ENCODE results near the gene PTDSS2.
"Not testable (repeated sequence)": the region's sequence is repeated elsewhere in the genome, so short reads cannot be mapped to it uniquely, and the experiment has no call there.

Gene PTDSS2

DNA sequence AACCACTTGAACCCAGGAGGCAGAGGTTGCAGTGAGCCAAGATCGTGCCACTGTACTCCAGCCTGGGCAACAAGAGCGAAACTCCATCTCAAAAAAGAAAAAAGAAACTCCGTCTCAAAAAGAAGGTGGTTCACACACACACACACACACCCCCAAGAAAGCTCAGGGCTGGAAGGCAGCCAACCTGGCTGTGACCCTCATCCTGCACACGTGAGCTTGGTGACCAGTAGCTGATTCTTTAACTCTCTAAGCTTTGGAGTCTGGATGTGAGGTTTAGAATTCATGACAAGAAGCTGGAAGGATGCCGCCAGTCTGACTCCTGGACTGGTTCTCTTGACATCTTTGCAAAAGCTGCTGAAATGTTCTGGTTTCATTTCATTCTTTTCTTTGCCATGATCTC is 58.9 kb downstream of the PTDSS2 start:
- DNase-seq, result no peak

DNA sequence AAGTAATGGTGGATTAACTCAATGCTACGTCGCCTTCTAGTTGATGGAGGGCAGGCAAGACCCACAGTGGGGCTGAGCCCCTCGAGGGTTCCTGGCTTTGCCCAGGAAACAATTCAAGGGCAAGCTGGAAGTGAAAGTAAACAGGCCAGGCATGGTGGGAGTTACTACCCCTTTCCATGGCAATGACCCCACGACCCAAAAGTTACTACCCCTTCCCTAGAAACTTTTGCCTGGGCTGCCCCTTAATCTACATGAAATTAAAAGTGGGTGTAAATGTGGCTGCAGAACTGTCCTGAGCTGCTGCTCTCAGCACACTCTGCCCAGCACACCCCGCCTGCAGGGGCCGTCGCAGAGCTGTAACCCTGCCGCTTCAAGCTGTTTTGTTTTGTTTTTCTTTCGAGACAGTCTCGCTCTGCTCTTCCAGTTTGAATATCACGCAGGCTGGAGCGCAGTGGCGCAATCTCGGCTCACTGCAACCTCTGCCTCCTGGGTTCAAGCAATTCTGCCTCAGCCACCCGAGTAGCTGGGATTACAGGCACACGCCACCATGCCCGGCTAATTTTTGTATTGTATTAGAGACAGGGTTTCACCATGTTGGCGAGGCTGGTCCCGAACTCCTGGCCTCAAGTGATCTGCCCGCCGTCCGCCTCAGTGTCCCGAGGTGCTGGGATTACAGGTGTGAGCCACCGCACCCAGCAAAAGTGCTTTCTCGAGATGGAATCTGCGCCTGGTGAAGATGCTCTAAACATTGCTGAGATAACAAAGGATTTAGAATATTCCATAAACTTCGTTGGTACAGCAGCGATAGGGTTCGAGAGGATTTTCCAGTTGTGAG is 62.9 kb downstream of the PTDSS2 start:
- DNase-seq, result no peak

DNA sequence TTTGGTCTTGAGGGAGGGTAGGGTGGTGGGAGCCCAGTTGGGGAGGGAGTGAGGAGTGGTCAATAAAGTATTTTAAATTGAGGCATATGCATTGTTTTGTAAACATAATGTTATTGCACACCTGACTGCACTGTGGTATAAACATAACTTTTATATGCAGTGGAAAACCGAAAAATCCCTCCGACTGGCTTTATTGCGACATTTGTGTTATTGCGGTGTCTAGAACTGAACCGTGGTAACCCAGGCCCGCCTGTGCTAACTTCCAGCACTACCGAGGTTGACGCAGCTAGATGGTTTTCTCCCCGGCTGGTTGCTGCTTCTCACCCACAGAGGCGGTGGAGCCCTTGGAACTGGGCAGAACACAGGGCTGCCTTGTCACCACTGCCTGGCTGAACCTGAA is 64.5 kb downstream of the PTDSS2 start:
- DNase-seq, result no peak

GRCh38 chr11:515131-515530 is 65.1 kb downstream of the PTDSS2 start:
- no peak for DNase-seq

- DNase-seq, result no peak
Measured at GRCh38 chr11:516400-516799, 66.3 kb downstream of the PTDSS2 start.

DNA sequence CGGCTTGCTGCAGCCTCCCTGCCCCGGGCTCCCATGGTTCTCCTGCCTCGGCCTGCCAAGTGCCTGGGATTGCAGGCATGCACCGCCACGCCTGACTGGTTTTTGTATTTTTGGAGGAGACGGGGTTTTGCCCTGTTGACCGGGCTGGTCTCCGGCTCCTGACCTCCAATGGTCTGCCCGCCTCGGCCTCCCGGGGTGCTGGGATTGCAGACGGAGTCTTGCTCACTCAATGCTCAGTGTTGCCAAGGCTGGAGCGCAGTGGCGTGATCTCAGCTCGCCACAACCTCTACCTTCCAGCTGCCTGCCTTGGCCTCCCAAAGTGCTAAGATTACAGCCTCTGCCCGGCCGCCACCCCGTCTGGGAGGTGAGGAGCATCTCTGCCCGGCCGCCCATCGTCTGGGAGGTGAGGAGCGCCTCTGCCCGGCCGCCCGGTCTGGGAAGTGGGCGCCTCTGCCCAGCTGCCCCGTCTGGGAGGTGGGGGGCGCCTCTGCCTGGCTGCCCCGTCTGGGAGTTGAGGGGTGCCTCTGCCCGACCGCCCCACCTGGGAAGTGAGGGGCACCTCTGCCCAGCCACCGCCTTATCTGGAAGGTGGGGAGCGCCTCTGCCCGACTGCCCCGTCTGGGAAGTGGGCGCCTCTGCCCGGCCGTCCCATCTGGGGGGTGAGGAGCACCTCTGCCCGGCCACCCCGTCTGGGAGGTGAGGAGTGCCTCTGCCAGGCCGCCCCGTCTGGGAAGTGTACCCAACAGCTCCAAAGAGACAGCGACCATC is 67.0 kb downstream of the PTDSS2 start:
- not testable (repeated sequence) for DNase-seq

- no peak for DNase-seq
Measured at GRCh38 chr11:518463-519202, 68.6 kb downstream of the PTDSS2 start.

GRCh38 chr11:520428-521176 is 70.5 kb downstream of the PTDSS2 start:
- DNase-seq, result no peak

DNA sequence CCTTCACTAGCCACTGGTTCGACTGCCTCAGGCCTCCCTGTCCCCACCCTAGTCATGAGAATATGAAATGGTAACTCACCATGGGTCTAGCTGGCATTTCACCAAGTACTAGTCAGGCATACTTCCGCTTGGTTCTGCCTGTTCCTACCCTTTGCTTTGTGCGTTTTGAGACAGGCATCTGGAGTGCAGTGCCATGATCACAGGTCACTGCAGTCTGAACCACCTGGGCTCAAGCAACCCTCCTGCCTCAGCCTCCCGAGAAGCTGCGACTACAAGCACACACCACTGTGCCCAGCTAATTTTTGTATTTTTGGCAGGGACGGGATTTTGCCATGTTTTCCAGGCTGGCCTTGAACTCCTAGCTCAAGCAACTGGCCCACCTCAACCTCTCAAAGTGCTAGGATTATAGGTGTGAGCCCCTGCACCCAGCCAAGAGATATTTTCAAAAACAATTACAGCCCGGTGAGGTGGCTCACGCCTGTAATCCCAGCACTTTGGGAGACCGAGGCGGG is 71.2 kb downstream of the PTDSS2 start:
- no peak for DNase-seq

- DNase-seq, result no peak
Measured at GRCh38 chr11:526192-526591, 76.1 kb downstream of the PTDSS2 start.

DNA sequence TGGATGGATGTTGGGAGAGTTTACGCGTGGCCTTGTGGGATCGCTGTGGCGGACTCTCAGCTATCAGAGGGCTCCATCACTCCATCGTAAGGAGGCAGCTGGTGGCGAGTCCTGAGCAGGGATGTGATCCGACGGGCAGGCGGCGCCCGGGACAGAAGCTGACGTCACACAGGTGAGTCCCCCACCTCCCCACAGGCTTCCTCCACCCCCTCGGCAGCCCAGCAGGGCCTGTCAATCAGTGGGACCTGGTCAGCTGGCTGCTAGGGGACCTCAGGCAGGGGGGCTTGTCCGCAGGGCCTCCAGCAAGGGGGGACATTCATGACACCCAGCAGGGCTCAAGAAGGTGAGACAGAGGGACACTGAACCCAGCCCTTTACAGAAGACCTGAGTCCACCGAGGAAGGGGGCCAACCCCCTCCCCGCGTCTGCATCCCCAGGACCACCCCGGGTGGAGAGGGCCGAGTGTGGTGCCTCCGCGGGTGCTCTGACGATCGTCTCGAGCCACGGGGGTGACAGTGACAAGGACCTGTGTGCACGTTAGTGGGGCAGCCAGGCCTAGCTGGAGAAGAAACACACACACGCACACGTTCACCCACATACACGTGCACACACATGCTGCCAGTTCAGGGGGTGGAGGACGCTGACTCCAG is 78.2 kb downstream of the PTDSS2 start:
- no peak for DNase-seq

DNA sequence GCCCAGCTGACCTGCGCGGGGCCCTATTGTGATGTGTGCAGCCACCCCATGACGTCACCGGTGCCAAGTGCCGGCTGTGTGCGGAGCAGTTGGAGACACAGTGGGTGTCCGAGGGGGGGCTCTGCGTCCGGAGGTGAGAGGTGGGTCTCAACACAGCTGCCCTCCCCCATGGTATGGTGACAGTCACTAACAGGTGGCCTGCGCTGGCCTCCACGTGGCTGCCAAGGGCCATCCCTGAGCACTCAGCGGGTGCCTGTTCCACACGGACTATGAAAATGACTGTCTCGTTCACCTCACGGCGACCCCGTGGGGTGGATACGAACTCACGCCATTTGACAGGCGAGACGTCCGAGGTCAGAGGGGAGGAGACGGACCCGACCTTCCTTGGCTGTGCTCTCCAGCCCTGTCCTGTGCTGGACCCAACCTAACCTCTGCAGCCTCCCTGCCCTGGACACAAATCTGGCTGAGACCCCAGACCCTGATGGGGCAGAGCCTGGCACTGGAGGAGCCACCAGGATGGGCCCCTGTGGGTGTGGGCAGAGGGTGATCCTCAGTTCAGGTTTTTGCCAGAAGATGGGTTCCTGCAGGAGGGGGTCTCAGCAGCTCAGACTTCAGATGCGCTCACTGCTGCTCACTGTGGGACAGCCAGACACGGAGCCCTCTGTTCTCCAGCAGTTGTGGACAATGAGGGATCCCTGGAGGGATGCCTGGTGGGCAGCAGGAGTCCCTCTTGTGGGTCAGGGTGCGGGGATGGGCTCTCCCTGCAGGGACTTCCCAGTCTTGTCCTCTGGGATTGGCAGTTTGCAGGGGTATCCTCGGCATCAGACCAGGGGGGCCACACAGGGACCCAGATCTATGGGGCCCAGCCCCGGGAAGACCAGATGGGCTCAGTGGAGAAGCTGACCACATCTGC is 79.0 kb downstream of the PTDSS2 start:
- no peak for DNase-seq

GRCh38 chr11:529728-530411 is 79.8 kb downstream of the PTDSS2 start:
- no peak for DNase-seq

GRCh38 chr11:530960-531831 is 81.1 kb downstream of the PTDSS2 start:
- DNase-seq, result no peak

GRCh38 chr11:531919-532526 is 81.9 kb downstream of the PTDSS2 start:
- DNase-seq, result no peak

DNA sequence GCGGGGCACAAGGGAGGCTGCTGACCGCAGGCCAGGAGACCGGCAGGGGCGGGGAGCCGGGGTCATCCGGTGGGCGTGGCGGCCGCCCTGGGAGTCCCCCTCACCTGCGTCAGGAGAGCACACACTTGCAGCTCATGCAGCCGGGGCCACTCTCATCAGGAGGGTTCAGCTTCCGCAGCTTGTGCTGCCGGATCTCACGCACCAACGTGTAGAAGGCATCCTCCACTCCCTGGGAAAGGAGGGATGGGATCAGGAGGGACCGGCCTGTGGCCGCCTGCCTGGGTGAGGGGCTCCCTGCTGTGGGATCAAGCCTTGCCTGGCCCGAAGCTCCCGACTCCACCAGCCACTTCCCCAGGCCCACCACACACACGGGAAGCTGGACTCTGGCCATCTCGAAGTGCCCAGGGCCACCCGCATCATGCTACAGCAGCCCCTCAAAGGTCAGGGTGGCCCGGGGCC is 82.5 kb downstream of the PTDSS2 start:
- no peak for DNase-seq

GRCh38 chr11:532986-533585 is 83.0 kb downstream of the PTDSS2 start:
- no peak for DNase-seq
